OCI-LY7 (cell line): Measurements from ENCODE around the gene TGM2. TPM values are rescaled to one million over a fixed set of nuclear protein-coding genes. Genes with fewer than 3 reads are reported as not detected.

ENCODE experiments used
- BruUV-seq: library from RNA; stranded (reverse); fragments of 400-500 nt; replicated peaks from 2 replicates; lab custom pipeline; 2021; lab: Mats Ljungman, UMichigan
- CTCF ChIA-PET: fragments of 300-600 bp; sonication (Branson Sonifier 250); formaldehyde crosslinking; loops from one replicate; lab custom pipeline; 2022; ENCODE audit warnings: antibody characterized with exemption; ENCODE audit not compliant: unreplicated experiment; lab: Charles Lee
- POLR2A ChIA-PET: fragments of 300-600 bp; sonication (Branson Sonifier 250); formaldehyde crosslinking; loops from one replicate; lab custom pipeline; 2022; ENCODE audit warnings: antibody characterized with exemption; lab: Charles Lee
- DNase-seq: peaks from one replicate; pipeline ENCODE4 v3.0.0-alpha.2; 2015; ENCODE audit warnings: low spot score
- H2AFZ ChIP-seq: fragments of 200-600 bp; sonication (generic), shearing (Covaris generic); 2 replicates; pipeline ENCODE4 v1.6.1; 2014; ENCODE audit warnings: mild to moderate bottlenecking, antibody characterized with exemption, low read length, moderate library complexity
- H3K27ac ChIP-seq: fragments of 200-600 bp; sonication (generic); 2 replicates; pipeline ENCODE4 v1.5.1; 2014; ENCODE audit warnings: mixed run types, low read depth, mild to moderate bottlenecking, moderate library complexity, low read length, inconsistent platforms; ENCODE audit not compliant: poor library complexity, severe bottlenecking
- H3K36me3 ChIP-seq: fragments of 200-600 bp; sonication (generic); 2 replicates; pipeline ENCODE4 v1.6.1; 2014; ENCODE audit warnings: mild to moderate bottlenecking, antibody characterized with exemption, low read length, moderate library complexity, mixed read lengths; ENCODE audit not compliant: insufficient read depth
- H3K4me1 ChIP-seq: fragments of 200-600 bp; sonication (generic); 2 replicates; pipeline ENCODE4 v1.5.1; 2014; ENCODE audit warnings: mild to moderate bottlenecking, low read length; ENCODE audit not compliant: insufficient read depth, poor library complexity, severe bottlenecking
- H3K4me2 ChIP-seq: fragments of 200-600 bp; sonication (generic); 2 replicates; pipeline ENCODE4 v1.6.1; 2014; ENCODE audit warnings: mild to moderate bottlenecking, low read length
- H3K4me3 ChIP-seq: fragments of 200-600 bp; sonication (generic); 2 replicates; pipeline ENCODE4 v1.5.1; 2014; ENCODE audit warnings: mild to moderate bottlenecking, low read depth, low read length; ENCODE audit not compliant: poor library complexity, severe bottlenecking
- H3K79me2 ChIP-seq: fragments of 200-600 bp; sonication (generic); 2 replicates; pipeline ENCODE4 v1.6.1; 2016; ENCODE audit warnings: low read depth, mild to moderate bottlenecking, low read length, moderate library complexity, mixed read lengths; ENCODE audit not compliant: insufficient read depth
- H3K9me2 ChIP-seq: fragments of 200-600 bp; sonication (generic); 2 replicates; pipeline ENCODE4 v1.6.1; 2016; ENCODE audit warnings: mild to moderate bottlenecking, low read length, mixed read lengths; ENCODE audit not compliant: insufficient read depth
- H3K9me3 ChIP-seq: fragments of 200-600 bp; sonication (generic); 2 replicates; pipeline ENCODE4 v1.6.1; 2014; ENCODE audit warnings: mild to moderate bottlenecking, mixed run types, low read length, mixed read lengths
- H4K20me1 ChIP-seq: fragments of 200-600 bp; sonication (generic); 2 replicates; pipeline ENCODE4 v1.6.1; 2014; ENCODE audit warnings: mild to moderate bottlenecking, antibody characterized with exemption, low read length, moderate library complexity, mixed read lengths; ENCODE audit not compliant: insufficient read depth
- EZH2phosphoT487 ChIP-seq: fragments of 200-600 bp; sonication (generic); IDR thresholded peaks from 2 replicates; pipeline ENCODE4 v1.6.1; 2018; ENCODE audit warnings: low read depth, borderline replicate concordance, mild to moderate bottlenecking, mixed run types, antibody characterized with exemption, low read length, moderate library complexity, mixed read lengths
- intact Hi-C: fragments of 100-400 bp; cut with micrococcal nuclease; formaldehyde crosslinking; loops from one replicate; pipeline ENCODE4 v1.10.0; 2022; ENCODE audit not compliant: unreplicated experiment
- total RNA-seq, 2 experiments: library from RNA; depleted of rRNA in 1 of 2; stranded (reverse); fragments of >200 nt in 1 of 2; shearing (Covaris generic) in 1 of 2; gene quantifications; 2 replicates each; pipeline ENCODE4 v1.2.3, GENCODE V29; 2014 to 2022
- TF ChIP-seq, protein P1 (sequence below): fragments of 200-600 bp; sonication (generic); conservative IDR thresholded peaks from 2 replicates; pipeline ENCODE4 v1.5.1; 2014; ENCODE audit warnings: mild to moderate bottlenecking, antibody characterized with exemption, low read length, moderate library complexity, mixed read lengths

Gene TGM2
- total RNA-seq, 2 experiments from 2014 or later = not detected

DNA sequence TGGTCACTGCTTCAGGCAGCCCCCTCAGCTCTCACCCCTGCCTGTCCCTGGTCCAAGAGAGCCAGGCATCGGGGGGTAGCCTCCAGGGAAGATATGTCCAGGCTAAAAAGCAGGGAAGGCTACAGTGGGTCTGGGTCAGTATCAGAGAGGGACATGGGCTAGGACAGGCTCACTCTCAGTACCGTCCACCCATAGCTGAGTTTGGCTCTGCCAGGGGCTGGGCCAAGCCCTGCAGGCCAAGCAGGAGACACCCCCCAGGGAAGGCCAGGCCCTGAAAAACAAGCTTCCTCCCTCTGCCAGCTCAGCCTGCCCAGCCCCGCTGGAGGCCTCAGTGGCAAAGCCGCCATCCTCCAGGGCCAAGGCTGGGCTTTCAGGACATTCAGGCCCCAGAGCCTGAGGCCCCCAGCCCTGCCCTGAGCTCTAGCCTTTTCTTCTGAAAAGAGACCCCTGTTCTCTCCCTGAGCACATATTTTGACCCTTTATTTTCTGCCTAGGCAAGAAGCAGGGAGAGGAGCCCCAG is 28.6 kb upstream of the TGM2 start:
- Histone ChIP-seq H3K9me3 (no peaks in the 10 kb centered on the region), H3K27ac (no peak overlapping the region), H4K20me1 (no peaks in the 10 kb centered on the region), H3K9me2 (no peaks in the 10 kb centered on the region), H3K4me2 (no peak overlapping the region), H3K4me3 (no peak overlapping the region), H3K79me2 (no peaks in the 10 kb centered on the region), H2AFZ (no peak overlapping the region), H3K4me1 (no peaks in the 10 kb centered on the region), H3K36me3 (no peaks in the 10 kb centered on the region)
- no TSS peak for BruUV-seq
- no peak for DNase-seq
- ChIA-PET CTCF (no interaction called here), POLR2A (no interaction called here)
- TF ChIP-seq EZH2phosphoT487 = no peak
- TF ChIP-seq, protein P1, sequence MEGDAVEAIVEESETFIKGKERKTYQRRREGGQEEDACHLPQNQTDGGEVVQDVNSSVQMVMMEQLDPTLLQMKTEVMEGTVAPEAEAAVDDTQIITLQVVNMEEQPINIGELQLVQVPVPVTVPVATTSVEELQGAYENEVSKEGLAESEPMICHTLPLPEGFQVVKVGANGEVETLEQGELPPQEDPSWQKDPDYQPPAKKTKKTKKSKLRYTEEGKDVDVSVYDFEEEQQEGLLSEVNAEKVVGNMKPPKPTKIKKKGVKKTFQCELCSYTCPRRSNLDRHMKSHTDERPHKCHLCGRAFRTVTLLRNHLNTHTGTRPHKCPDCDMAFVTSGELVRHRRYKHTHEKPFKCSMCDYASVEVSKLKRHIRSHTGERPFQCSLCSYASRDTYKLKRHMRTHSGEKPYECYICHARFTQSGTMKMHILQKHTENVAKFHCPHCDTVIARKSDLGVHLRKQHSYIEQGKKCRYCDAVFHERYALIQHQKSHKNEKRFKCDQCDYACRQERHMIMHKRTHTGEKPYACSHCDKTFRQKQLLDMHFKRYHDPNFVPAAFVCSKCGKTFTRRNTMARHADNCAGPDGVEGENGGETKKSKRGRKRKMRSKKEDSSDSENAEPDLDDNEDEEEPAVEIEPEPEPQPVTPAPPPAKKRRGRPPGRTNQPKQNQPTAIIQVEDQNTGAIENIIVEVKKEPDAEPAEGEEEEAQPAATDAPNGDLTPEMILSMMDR = no peak
- intact Hi-C loops = no loop called here

DNA sequence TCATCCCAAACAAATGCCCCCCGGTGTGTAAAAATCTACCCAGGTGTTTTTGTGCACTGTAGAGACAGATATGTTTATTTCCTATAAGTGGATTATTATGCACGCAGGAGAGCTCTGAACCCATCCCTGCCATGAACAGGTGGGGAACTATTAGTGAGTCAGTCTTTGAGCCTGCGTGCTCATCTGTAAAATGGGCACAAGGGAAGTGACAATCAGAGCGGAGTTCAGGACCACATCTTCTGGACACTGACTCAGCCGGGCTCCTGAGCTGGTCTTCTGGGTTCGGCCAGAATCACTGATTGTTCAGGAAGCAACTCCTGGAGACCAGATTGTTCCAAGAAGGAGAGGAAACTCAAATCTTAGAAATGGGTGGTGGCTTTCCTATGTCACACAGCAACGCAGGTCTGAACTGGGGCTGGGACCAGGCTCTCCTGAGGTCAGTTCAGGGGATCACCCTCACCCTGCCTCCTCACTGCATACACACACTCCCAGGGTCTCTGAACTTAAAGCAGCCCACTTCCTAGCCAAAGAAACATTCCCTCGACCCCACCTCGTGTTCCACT is 27.3 kb upstream of the TGM2 start:
- no peak overlapping the region for H3K27ac ChIP-seq
- CTCF ChIA-PET = no interaction called here
- no peaks in the 10 kb centered on the region for H3K36me3 ChIP-seq
- BruUV-seq = no TSS peak
- H3K79me2 ChIP-seq = no peaks in the 10 kb centered on the region
- TF ChIP-seq, protein P1 = no peak
- TF ChIP-seq EZH2phosphoT487 = no peak
- H3K4me1 ChIP-seq = no peaks in the 10 kb centered on the region
- H4K20me1 ChIP-seq = no peaks in the 10 kb centered on the region
- H3K9me3 ChIP-seq = no peaks in the 10 kb centered on the region
- H3K4me3 ChIP-seq = no peak overlapping the region
- no peak overlapping the region for H2AFZ ChIP-seq
- POLR2A ChIA-PET = interaction anchor here (0.7 kb wide), 1 partner anchor 327 kb away, joined by 3 read pairs; no protein-coding TSS in a partner anchor
- no peak overlapping the region for H3K4me2 ChIP-seq
- intact Hi-C loops = no loop called here
- no peak for DNase-seq
- H3K9me2 ChIP-seq = no peaks in the 10 kb centered on the region

DNA sequence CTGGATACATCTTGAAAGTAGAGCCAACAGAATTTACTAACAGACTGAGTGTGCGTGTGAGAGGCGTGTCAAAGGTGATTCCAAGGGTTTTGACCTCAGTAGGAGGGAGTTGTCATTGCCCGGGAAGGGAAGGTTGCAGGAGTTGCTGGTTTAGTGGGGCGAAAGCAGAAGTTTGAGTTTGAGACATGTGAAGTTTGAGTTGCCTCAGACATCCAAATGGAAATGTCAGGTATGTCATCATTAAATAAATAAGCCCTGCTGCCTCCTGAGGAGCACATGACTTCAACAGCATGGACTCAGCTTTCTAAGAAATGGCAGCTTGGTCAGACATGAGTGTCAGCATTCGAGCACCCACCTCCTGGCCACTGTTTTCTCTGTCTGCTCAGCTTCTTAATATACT is 26.6 kb upstream of the TGM2 start:
- Histone ChIP-seq H3K79me2 (no peaks in the 10 kb centered on the region), H3K9me3 (no peaks in the 10 kb centered on the region), H3K4me2 (no peak overlapping the region), H3K4me3 (no peak overlapping the region), H3K36me3 (no peaks in the 10 kb centered on the region), H4K20me1 (no peaks in the 10 kb centered on the region), H3K27ac (no peak overlapping the region), H3K4me1 (no peaks in the 10 kb centered on the region), H2AFZ (no peak overlapping the region), H3K9me2 (no peaks in the 10 kb centered on the region)
- CTCF ChIA-PET = no interaction called here
- no peak for DNase-seq
- TF ChIP-seq, protein P1 = no peak
- no peak for TF ChIP-seq EZH2phosphoT487
- BruUV-seq = no TSS peak
- intact Hi-C loops = no loop called here
- POLR2A ChIA-PET = interaction anchor here (0.7 kb wide), 1 partner anchor 328 kb away, joined by 3 read pairs; no protein-coding TSS in a partner anchor
